Neural cell (in vitro differentiated cells): ENCODE data around the gene UBFD1.

ENCODE experiments used
- CTCF ChIP-seq: fragments of 450-650 bp; IDR thresholded peaks from 2 replicates; pipeline ENCODE4 v1.5.1; 2014; ENCODE audit warnings: antibody characterized with exemption, mild to moderate bottlenecking, moderate library complexity; ENCODE audit not compliant: poor library complexity, severe bottlenecking
- EP300 ChIP-seq: fragments of 450-650 bp; conservative IDR thresholded peaks from 2 replicates; pipeline ENCODE4 v1.6.1; 2014; ENCODE audit warnings: antibody characterized with exemption, mild to moderate bottlenecking, moderate library complexity; ENCODE audit not compliant: poor library complexity, severe bottlenecking
- EZH2 ChIP-seq: fragments of 200-600, 300-800 bp; shearing (Covaris generic), sonication (generic); IDR thresholded peaks from 2 replicates; pipeline ENCODE4 v1.6.1; 2014; ENCODE audit warnings: antibody characterized with exemption, low read length, borderline replicate concordance, mild to moderate bottlenecking; ENCODE audit not compliant: insufficient read depth, poor library complexity, severe bottlenecking
- SMC3 ChIP-seq: fragments of 450-650 bp; conservative IDR thresholded peaks from 2 replicates; pipeline ENCODE4 v1.6.1; 2014; ENCODE audit warnings: antibody characterized with exemption, mild to moderate bottlenecking, moderate library complexity; ENCODE audit not compliant: poor library complexity

GRCh38 chr16:23608194-23608593 lies 50.7 kb downstream of the UBFD1 start:
- TF ChIP-seq SMC3 (no peak), EZH2 (no peak), CTCF (no peak), EP300 (no peak)
